LNCaP clone FGC (cell line): ENCODE results near the gene ANP32E.
"Not testable (repeated sequence)": the region's sequence is repeated elsewhere in the genome, so short reads cannot be mapped to it uniquely, and the experiment has no call there.

Experiments
- DNase-seq: peaks from one replicate; pipeline ENCODE4 v3.0.0-alpha.2; 2011; ENCODE audit warnings: low read depth
- H3K4me3 ChIP-seq: 2 replicates; pipeline ENCODE4 v1.5.1; 2011; ENCODE audit warnings: mild to moderate bottlenecking, low read depth, low read length, control low read depth
- TF ChIP-seq, protein P1 (sequence below): IDR thresholded peaks from 2 replicates; pipeline ENCODE4 v1.5.1; 2012; ENCODE audit warnings: mild to moderate bottlenecking; ENCODE audit not compliant: control insufficient read depth, insufficient read depth; ENCODE audit errors: extremely low read depth

Gene ANP32E

DNA sequence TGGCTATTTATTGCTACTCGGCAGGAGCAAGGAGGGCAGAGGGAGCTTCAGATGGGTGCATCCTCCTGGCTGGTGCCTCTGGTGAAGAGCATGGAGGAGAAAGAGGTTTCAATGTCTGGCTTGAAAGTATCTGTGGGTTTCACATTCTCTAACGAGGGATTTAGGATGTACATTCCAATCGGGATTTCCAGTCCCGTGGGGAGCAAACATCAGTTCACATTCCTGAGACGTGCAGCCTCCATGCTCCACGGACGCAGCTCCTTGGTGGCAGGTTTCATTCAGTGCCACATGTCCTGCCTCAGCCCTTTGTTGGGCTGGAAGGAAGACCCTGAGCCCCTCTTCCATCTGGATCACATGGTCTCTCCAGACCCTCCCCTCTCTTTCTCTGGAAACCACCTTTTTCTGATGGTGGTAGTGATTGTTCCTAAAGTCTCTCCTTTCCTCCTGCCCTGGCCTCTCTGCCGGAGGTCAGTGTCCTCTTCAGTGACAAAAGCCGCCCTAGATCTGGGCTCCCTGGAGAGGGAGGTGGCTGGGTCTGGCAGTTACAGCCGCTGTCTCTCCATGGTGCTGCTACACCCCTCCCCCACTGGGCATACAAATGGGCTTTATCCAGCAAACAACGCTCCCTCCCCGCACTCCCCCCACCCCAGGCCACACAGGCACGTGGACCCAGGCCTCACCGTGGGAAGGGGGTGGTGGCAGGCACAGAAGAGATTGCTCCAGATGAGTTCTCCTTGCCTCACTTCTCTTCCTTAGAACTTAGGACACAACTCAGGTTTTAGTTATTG lies 20.8 kb upstream of the ANP32E start:
- TF ChIP-seq, protein P1, sequence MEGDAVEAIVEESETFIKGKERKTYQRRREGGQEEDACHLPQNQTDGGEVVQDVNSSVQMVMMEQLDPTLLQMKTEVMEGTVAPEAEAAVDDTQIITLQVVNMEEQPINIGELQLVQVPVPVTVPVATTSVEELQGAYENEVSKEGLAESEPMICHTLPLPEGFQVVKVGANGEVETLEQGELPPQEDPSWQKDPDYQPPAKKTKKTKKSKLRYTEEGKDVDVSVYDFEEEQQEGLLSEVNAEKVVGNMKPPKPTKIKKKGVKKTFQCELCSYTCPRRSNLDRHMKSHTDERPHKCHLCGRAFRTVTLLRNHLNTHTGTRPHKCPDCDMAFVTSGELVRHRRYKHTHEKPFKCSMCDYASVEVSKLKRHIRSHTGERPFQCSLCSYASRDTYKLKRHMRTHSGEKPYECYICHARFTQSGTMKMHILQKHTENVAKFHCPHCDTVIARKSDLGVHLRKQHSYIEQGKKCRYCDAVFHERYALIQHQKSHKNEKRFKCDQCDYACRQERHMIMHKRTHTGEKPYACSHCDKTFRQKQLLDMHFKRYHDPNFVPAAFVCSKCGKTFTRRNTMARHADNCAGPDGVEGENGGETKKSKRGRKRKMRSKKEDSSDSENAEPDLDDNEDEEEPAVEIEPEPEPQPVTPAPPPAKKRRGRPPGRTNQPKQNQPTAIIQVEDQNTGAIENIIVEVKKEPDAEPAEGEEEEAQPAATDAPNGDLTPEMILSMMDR = no peak
- DNase-seq = no peak
- H3K4me3 ChIP-seq = no peak overlapping the region

DNA sequence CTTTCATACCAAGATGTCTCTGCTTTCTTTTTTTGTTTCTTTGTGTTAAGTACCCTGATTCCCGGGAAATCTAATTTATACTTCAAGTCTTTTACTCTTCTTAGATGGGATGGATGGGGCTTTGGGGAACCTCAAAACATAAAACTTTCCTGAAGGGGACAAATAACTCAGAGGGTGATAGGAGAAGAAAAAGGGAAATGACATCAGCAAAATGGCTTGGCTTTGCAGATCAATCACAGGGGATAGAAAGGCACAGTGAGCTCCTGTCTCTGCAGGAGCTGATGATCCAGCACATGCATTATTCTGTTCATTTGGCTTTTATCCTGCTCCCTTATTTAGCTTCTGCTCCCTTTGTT lies 20.3 kb upstream of the ANP32E start:
- no peak for DNase-seq
- H3K4me3 ChIP-seq = no peak overlapping the region

DNA sequence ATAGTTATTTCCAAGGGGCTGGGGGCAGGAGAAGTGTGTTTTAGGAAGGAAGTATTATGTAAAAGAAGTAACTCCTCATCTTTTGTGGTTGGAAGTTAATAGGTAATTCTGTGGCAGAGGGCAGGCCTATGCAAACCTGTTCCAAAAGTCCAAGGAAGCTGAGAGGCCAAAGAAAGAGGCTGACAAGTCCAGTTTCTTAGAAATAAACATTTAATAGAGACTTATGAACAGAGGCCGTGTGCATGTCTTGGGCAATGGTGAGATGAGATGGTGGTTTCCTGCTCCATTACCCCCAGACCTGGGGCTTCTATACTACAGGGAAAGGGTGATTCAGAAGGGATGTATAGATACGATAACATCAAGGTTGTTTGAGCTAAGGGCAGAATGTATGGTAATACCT lies 14.0 kb upstream of the ANP32E start:
- no peak overlapping the region for H3K4me3 ChIP-seq
- no peak for DNase-seq
- TF ChIP-seq, protein P1 = no peak

More for the DNA sequence above, 20.3 kb upstream of the ANP32E start:
- TF ChIP-seq, protein P1 = no peak

DNA sequence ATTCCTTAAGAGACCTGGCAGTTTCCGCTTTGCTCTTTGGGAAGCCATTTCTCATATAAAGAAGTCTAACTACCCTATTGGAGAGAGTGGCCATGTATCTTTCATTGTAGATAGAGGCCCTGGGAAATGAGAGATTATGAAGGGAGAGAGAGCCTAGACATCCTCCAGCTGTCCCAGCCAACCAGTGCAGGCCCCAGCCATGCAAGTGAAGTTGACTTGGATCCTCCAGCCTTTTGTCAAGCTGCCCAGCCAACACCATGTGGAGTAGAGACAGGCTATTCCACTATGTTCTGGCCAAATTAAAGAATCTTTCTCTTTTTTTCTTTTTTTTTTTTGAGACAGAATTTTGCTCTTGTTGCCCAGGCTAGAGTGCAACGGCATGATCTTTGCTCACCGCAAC lies 7.1 kb upstream of the ANP32E start:
- DNase-seq = no peak
- H3K4me3 ChIP-seq = no peak overlapping the region
- TF ChIP-seq, protein P1 = no peak

DNA sequence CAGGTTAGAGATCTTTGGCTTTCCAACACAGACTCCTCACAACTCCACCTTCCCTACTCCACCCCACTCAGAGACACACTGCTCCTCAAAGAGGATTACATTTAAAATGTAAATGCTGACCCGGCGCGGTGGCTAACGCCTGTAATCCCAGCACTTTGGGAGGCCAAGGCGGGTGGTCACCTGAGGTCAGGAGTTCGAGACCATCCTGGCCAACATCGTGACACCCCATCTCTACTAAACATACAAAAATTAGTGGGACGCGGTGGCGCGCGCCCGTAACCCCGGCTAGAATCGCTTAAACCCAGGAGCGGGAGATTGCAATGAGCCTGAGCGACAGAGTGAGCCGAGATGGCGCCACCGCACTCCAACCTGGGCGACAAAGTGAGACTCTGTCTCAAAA lies 1.8 kb upstream of the ANP32E start:
- TF ChIP-seq, protein P1 = no peak

DNA sequence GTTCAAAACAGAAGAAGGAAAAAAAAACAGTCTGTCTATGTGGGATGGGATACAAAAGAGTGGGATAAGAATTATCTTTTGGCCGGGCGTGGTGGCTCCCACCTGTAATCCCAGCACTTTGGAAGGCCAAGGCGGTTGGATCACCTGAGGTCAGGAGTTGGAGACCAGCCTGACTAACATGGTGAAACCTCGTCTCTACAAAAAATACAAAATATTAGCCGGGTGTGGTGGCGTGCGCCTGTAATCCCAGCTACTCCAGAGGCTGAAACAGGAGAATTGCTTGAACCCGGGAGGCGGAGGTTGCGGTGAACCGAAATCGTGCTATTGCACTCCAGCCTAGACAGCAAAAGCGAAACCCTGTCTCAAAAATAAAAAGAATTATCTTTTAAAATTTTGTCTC lies 1.3 kb upstream of the ANP32E start:
- not testable (repeated sequence) for H3K4me3 ChIP-seq, DNase-seq

More for the DNA sequence above, 1.8 kb upstream of the ANP32E start:
- no peak for DNase-seq
- no peak overlapping the region for H3K4me3 ChIP-seq

DNA sequence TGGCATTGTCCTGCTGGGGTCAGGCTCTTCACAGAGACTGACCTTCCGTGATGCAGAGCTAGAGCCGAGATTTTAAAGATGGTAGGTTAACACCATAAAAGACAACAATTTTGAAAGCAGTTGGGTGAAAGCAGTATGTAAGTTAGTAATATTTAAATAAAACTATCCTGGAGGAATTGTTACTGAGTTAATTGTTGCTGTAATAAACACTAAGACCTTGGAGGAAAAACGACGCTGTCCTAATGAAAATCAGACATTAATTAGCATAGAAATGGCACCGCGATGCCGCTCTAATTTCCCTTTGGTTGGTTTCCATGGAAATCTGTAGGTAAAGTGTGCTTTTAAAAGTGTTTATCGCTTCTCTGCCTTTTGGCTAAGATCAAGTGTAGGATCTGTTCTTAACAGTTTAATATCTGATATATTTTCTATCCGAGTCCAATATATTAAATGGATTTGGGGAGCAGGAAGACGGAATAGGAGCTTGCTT lies 745 bp upstream of the ANP32E start:
- H3K4me3 ChIP-seq = peak overlapping the region; percentile 77
- DNase-seq = no peak
- TF ChIP-seq, protein P1 = no peak
